GM21526 (cell line): ENCODE measurements around the gene FERMT3.

ENCODE experiments used
- ATAC-seq: cut with Tn5 transposase; IDR thresholded peaks from one replicate; pipeline ENCODE4 v1.9.1; 2021; ENCODE audit warnings: moderate library complexity; ENCODE audit not compliant: unreplicated experiment, low FRiP score

The FERMT3 gene

DNA sequence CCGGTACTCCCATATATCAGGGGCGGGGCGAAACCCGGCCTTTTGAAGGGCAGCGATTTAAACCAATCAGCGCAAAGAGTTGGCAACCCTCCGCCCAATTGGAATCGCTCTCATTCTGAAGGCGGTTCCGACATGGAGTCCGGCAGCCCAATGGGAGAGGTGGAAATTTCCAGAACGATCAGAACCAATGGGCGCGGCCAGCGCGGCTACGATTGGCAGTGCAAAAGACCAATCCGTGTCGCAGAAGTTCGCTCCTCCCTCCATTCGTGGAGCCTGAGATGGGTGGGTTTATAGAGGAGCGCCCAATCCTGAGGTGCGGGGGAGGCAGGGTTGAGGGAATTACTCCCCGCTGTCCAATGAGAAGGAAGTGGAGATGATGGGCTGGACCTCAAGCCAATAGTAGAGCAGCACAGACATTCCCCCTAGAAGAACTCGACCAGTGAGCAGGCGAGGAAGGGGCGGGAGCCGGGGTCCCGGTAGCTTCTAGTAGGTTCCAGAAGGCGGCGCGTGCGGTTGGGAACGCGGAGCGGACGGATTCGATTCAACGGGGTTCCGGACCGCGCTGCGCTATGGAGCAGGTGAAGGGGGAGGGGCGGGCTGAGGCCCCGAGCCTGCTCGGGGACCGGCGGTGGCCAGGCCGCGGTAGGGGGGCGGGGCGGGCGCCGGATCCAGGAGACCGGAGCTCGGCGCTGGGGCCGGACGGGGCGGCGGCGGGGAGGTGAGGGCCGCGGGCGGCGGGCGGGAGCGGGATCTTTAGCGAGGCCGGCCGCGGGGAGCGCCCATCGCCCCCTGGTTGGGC lies 20.6 kb upstream of the FERMT3 start, which contains the start of gene STIP1:
TSS of gene STIP1 (plus strand) at position 479 of the 799 bp plus-strand sequence. CDS start at position 570, 91 bp downstream.
- peak; percentile 78 for ATAC-seq

DNA sequence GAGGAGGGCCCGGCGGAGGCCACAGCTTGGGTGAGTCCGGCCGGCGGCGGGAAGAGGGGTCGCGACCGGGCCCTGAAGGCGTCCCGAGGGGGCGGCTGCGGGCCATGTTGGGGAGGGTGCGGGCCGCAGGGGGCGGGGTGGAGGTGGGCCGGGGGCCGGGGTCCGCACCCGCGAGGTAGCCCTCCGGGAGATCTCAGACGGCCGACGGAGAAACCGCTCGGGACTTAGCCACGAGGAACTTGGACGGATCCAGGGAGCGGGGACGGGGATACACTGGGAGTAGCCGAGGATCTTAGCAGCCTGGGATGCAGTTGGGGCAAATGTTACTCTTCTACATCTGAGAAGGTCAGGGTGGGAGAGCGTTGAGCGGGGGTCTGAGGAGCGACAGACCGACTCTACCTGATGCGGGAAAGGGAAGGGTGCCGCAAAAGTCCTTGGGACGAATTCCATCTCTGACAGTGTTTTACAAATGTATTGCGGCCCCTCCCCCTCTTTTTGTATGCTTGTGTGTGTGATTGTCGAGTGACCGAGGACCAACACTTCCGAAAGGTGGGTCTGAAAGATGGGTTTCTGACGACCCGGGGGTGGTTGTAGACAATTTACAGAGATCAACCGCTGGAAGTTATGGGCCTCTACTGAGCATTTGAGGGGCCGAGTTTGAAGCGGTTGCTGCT lies 19.9 kb upstream of the FERMT3 start:
- ATAC-seq, result no peak

DNA sequence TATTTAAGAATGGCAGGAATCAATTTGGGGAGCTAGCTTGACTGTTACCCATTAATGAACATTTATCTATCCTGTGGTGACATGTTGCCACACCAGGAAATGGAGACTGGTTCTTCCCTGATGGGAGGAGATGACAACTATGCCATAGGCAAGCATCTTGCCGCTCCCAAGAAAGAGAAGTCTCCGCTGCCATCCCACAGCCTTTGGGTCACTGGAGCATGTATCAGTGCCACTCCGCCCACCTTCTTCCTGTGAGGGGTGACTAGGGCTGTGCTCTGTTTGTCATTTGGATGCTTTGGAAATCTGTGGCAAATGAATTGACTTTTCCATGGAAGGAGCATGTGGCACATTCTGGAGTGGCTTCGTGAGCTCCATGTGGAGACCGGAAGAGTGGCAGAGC lies 14.1 kb upstream of the FERMT3 start:
- no peak for ATAC-seq

DNA sequence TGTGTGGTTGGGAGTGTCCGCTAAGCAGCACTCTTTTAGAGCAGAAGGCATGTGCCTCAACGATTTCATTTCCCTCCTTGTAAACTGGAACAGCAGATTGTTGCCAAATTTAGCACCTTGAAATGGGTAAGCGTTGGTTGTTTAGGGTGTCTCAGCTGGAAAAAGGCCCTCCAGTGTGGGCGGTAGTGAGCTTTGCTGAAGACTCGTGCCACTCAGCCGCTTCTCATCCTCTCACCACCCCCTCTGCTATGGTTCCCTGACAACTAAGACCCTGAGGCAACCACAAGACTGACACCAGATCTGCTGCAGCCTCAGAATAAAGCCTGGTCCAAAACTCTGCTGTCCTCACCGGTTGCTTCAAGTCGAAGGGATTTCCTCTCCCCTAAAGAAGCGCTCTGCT lies 9.9 kb upstream of the FERMT3 start:
- ATAC-seq, result no peak

DNA sequence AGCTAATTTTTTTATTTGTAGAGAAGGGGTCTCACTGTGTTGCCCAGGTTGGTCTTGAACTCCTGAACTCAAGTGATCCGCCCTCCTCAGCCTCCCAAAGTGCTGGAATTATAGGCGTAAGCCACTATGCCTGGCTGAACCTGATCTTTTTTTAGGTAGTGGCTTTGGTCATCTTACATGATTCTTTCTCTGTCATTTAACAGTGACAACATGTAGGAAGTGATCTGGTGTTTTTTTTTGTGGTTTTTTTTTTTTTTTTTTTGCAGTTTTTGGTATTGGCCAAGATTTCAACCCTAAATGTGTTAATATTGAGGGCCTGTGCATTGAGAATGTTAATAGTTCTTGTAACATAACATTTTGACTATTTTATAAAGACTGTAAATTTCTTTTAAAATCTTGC lies 8.0 kb upstream of the FERMT3 start:
- no peak for ATAC-seq

DNA sequence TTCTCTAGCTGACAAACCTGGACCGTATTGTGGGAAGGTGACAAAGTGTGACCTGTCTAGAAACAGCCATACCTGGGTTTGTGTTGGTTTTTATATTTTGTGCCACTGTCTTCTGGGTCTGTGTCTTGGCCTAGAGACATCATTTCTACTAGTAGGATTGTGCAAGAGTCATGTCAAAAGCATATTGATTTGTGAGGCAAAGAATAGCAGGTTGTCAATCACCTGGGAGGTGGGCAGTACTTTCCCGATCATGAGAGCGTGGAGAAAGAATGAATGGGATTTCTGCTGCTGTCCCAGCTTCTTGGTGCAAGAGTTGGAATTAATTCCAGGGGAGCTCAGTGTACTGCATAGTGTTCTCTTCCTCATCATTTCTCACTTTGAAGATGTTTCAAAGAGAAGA lies 5.0 kb upstream of the FERMT3 start:
- no peak for ATAC-seq

DNA sequence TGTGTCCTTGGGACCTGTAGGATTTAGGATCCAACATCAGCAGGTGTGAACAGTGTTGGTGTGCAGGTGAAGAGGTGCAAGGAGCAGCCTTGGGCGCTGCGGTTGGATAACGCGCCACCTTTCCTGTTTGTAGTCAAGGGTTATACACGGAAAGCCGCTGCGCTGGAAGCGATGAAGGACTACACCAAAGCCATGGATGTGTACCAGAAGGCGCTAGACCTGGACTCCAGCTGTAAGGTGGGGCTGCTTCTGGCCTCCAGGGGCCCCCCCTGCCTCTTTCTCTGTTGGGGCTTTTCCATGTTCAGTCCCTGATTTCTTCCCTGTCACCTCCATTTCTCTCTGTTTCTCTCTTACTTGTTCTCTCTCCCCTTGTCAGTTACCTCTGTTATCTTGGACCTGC lies 3.5 kb upstream of the FERMT3 start:
- no peak for ATAC-seq

DNA sequence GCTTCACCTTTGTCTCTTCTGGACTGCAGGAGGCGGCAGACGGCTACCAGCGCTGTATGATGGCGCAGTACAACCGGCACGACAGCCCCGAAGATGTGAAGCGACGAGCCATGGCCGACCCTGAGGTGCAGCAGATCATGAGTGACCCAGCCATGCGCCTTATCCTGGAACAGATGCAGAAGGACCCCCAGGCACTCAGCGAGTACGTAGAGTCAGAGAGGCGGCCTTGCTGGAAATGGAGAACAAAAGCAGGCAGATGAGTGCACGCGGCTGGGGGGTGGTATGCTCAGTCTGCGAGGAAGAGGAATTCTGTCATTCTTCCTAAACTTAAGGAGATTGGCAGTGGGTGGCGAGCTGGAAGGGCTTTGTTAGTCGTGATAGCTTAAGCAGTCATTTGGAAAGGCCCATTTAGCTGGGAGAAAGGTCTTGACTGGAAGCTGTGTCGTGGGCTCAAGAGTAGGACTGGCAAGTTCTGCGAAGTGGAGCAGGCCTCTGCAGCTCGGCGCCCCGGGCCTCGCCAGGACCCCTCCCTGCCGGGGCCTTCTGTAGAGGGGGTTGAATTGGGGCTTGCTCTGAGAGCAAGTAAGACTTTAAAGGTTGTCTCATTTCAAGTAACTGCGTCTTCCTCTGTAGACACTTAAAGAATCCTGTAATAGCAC lies 3.0 kb upstream of the FERMT3 start:
- no peak for ATAC-seq

DNA sequence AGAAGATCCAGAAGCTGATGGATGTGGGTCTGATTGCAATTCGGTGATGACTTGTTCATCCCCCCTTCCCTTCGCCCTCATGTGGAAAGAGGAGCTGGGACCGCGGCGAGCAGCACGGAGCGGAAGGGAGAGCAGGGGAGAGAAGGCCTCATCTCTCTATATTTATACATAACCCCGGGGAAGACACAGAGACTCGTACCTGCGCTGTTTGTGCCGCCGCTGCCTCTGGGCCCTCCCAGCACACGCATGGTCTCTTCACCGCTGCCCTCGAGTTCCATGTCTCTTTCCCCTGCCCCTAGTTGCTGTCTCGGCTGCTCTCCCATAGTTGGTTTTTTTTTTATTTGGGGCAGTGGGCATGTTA lies 2.5 kb upstream of the FERMT3 start:
- no peak for ATAC-seq

DNA sequence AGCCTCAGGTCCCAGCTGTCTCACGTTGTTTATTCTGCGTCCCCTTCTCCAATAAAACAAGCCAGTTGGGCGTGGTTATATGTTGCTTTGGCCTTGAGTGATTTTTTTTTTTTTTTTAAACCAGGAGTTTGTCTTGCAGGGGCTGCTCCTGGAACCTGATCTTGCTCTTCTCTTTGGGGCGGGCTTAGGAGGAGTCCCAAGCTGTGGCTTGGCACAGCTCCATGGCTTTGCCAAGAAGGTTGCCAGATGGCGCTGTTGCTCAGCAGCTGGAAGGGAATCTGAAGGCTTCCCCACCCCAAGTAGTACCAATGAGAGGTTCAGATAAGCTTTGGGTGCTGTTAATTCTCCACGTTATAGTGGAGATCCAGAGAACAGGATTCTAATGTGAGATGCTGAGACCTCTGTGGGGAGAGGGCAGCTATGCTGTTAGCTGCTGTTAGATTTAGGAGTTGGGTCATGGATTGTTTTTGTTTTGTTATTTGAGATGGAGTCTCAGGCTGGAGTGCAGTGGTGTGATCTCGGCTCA lies 2.0 kb upstream of the FERMT3 start:
- ATAC-seq, result no peak

DNA sequence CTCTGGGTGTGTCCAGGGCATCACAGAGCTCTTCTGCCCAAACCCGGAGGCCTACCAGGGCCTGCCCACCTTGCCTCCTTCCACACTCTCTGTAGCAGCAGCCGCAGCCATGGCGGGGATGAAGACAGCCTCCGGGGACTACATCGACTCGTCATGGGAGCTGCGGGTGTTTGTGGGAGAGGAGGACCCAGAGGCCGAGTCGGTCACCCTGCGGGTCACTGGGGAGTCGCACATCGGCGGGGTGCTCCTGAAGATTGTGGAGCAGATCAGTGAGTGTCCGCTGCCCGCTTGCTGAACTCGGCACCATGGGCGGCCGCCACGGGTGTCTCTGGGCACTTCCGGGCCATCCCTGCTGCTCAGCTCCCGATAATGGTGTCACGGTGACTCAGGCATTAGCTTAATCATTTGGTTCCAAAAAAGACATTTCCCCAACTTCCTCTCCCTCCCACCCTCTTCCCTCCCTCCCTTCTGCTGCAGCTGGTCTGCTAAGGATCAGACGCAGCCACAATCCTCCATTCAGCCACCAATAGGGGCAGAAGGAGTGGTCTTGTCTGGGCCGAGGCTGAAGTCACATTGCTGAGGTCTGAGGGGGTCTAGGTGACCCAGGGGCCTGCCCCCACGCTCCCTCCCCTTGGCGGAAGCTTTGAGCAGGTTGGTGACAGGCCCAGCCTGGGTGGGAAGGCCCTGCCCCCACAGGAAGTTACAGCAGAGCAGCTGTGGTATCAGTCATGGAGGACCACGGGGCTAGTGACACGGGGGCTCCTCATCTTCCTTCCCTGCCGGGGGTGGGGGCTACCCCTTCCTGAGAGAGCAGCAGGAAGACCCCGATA lies 950 bp downstream of the FERMT3 start:
- peak; percentile 37 for ATAC-seq

DNA sequence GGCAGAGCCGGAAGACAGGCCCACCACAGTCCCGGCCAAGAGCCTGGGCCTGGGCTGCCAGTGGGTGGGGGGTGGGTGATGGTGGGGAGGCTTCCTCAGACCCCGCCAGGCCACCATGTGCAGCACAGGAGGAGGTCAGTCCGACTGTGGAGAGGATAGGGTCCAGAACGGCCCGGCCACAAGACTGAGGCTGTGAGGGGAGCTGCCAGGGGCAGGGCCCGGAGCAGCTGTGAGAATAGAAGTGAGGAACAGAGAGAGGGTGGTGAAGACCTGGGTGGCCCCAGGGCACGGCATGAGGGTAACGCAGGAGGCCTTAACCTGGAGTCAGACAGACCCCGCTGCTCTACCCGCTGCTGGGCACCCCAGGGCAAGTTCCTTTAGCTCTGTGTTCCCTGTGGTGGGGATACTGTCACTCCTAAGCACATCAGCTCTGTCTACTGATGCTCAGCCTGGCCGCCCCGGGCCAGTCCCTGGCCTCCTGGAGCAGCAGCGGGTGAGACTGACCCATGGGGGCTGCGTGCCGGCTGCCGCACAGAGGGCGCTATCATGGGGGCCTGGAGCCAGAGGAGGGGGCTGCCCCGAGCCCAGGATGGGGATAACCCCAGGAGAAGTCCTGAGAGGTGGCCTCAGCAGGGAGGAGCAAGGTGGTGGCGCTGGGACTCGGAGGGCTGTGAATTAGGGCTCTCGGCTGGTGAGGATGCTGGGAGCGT lies 1.7 kb downstream of the FERMT3 start:
- ATAC-seq, result no peak

DNA sequence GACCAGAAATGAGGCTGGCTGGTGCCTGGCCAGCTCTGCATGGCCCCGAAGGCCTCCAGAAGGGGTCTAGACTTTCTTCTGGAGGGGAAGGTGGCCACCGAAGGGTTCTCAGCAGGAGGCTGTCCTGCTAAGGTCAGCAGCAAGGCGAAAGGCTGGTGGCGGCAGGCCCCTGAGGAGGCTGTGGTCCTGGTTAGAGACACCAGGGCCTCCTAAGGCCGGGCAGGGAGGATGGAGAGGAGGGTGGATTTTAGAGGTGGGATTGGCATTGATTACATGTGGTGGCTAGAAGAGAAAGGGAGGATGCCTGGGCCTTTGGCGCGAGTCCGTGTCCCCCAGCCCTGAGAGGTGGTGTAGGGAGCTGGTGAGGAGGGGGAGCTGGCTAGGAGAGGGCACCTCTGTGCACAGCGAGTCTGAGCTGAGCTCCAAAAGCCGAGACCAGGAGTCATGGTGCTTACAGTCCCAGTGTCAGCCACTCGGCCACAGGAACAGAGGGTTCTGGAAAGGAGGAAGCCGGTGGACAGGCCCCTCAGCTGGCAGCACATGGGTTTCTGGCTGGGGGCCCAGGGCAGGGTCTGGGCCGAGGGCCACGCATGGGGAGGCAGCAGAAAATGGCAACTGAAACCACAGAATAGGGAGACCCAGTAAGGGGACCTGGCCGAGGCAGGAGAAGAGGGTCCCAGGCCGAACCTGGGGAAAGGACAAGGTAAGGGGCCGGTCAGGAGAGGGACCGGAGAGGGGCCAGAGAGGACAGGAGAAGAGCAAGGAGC lies 2.5 kb downstream of the FERMT3 start:
- no peak for ATAC-seq

DNA sequence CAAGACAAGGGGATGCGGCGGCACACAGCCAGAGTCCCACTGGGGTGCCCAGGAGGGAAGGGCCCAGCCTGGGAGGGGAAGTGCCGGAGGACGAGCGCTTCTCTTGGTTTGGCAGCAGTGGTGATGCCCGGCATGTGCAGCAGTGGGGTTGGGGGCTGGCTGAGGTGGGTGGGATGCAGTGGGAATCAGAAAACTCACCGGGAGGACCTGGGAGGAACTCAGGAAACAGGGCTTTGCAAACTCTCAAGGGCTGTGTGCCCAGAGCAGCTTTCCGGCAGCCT lies 3.0 kb downstream of the FERMT3 start:
- ATAC-seq, result no peak

DNA sequence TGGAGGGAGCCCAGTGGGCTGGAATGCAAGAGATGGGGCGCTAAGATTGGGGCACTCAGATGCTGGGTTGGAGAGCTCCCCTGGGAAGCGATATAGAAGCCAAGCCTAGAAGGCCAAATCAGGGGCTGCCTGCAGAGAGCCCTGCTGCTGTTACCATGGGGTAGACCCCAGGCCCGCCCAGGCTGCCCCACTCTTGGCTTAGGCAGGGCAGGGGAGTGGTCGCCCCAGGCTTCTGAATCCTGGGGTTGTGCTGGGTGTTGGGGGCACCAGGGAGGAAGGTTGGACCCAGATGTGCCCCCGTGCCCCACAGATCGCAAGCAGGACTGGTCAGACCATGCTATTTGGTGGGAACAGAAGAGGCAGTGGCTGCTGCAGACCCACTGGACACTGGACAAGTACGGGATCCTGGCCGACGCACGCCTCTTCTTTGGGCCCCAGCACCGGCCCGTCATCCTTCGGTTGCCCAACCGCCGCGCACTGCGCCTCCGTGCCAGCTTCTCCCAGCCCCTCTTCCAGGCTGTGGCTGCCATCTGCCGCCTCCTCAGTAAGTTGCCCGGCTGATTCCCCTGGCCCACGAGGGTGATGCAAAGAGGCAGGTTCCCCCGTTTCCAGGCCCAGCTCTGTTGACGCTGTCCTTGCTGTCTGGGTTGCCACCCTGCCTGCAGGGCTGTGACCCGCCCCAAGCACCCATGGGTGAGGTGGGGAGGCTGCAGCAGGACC lies 3.9 kb downstream of the FERMT3 start:
- ATAC-seq, result no peak

DNA sequence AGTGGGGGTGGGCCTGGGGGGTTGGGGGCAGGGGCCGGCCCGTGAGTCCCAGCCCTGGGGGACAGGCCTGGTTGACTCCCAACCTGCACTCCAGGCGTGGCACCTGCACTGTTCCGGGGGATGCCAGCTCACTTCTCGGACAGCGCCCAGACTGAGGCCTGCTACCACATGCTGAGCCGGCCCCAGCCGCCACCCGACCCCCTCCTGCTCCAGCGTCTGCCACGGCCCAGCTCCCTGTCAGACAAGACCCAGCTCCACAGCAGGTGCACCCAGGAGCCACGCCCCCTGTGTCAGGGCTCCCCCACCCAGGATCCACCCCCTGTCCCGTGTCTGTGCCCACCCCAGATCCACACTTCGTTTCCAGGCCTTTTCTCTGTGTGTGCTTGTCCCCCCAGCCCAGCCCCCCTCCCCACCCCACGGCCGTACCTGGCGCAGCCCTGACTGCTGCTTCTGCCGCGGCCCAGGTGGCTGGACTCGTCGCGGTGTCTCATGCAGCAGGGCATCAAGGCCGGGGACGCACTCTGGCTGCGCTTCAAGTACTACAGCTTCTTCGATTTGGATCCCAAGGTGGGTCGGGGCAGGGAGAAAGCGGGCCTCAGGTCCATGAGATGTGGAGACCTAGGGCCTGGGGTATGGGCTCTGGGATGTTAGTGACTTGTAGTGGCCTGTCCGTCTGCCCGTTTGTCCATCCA lies 4.8 kb downstream of the FERMT3 start:
- ATAC-seq, result no peak

DNA sequence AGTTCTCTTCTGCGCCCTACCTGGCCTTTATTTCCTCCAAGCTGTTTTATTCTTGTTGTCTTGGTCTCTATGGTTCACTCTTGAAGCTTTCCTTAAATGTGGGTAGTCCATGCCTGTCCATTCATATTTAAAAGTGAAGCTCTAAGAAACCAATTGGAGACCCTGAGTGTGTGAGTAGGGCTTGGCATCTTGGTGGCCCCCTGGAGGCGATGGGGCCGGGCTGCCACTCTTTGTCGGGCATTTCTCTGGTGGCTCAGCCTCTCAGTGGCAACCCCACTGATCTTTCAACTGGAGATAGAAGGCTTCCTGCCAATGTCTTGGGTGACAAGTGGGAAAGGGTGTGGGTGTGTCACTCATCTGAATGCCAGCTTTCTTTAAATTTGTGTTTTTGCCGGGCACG lies 10.4 kb downstream of the FERMT3 start:
- no peak for ATAC-seq

DNA sequence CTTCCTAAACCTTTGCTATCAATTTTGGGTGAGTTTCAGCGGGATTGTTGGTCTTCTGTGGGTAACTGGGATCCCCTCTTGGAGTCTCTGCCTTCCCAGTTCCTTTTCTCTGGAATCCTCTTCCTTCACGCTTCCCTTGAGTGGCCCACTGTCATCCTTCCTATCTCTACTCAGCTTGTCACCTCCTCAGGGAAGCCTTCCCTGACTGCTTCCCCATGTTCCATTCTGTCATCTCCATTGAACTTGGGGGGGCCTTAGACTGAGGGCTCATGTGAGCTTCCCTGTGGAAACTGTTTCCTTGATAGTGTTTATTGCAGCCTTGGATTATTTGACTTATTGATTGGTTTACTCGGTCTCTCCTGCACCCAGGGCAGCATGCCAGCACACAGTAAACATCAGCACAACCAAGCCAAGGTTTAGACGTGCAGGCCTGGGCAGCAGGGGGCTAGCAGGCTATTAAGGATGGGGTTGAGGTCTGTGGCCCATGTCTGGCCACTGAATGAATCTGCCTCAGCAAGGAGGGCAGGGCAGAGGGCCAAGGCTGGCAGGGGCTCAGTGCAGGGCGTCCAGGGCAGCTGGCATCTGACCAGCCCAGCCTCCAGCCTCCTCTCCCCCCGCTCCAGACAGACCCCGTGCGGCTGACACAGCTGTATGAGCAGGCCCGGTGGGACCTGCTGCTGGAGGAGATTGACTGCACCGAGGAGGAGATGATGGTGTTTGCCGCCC lies 12.3 kb downstream of the FERMT3 start:
- no peak for ATAC-seq
